ENCODE results near the gene LRIT3. TPM values are rescaled to one million over a fixed set of nuclear protein-coding genes. Genes with fewer than 3 reads are reported as not detected.
"Not testable (repeated sequence)": the region's sequence is repeated elsewhere in the genome, so short reads cannot be mapped to it uniquely, and the experiment has no call there.

LRIT3 gene
- total RNA-seq, 4 donors from 2014 or later = 0.62 TPM; not detected in 3

- ATAC-seq = no peak
- Histone ChIP-seq H3K4me1 (no peaks in the 10 kb centered on the region), H3K9me3 (no peaks in the 10 kb centered on the region), H3K27ac (no peak overlapping the region), H3K36me3 (no peaks in the 10 kb centered on the region), H3K4me3 (no peak overlapping the region), H3K27me3 (no peaks in the 10 kb centered on the region)
- WGBS, 2 donors (ENCODE audit: low coverage in 1 of 2) = 73 to 87% methylated on average over 2 to 3 of the region's 3 CpGs
- TF ChIP-seq POLR2AphosphoS5 (IDR thresholded peaks at IDR 0.05) (no peak), CTCF (IDR thresholded peaks at IDR 0.05) (no peak), EP300 (IDR thresholded peaks at IDR 0.05) (no peak), POLR2A (IDR thresholded peaks at IDR 0.05) (no peak)
Observed at GRCh38 chr4:109836985-109837384, 10.9 kb upstream of the LRIT3 start.

GRCh38 chr4:109846395-109847098, 1.4 kb upstream of the LRIT3 start:
- 51 to 60% methylated on average over 5 to 6 of the region's 6 CpGs for WGBS, 2 donors (ENCODE audit: low coverage in 1 of 2)
- no peak overlapping the region for H3K4me3 ChIP-seq
- H3K9me3 ChIP-seq = no peaks in the 10 kb centered on the region
- H3K27ac ChIP-seq = no peak overlapping the region
- H3K4me1 ChIP-seq = no peaks in the 10 kb centered on the region
- no peak for TF ChIP-seq EP300 (IDR thresholded peaks at IDR 0.05)
- TF ChIP-seq POLR2AphosphoS5 (IDR thresholded peaks at IDR 0.05) = no peak
- TF ChIP-seq CTCF (IDR thresholded peaks at IDR 0.05) = no peak
- TF ChIP-seq POLR2A (IDR thresholded peaks at IDR 0.05) = no peak
- H3K36me3 ChIP-seq = peaks cover 0 to 8% of the 10 kb centered on the region in 2 donors
- H3K27me3 ChIP-seq = no peaks in the 10 kb centered on the region
- no peak for ATAC-seq

- no peaks in the 10 kb centered on the region for H3K4me1 ChIP-seq
- TF ChIP-seq POLR2AphosphoS5 (IDR thresholded peaks at IDR 0.05) (no peak), EP300 (IDR thresholded peaks at IDR 0.05) (no peak), POLR2A (IDR thresholded peaks at IDR 0.05) (no peak), CTCF (IDR thresholded peaks at IDR 0.05) (no peak)
- no peak for ATAC-seq
- H3K4me3 ChIP-seq = no peak overlapping the region
- H3K9me3 ChIP-seq = no peaks in the 10 kb centered on the region
- no peak overlapping the region for H3K27ac ChIP-seq
- WGBS, 2 donors (ENCODE audit: low coverage in 1 of 2) = 69 to 74% methylated on average over 2 of the region's 2 CpGs
- H3K36me3 ChIP-seq = no peaks in the 10 kb centered on the region
- H3K27me3 ChIP-seq = no peaks in the 10 kb centered on the region
Observed at GRCh38 chr4:109848501-109848900, 594 bp downstream of the LRIT3 start.

GRCh38 chr4:109850601-109851000, 2.7 kb downstream of the LRIT3 start:
- ATAC-seq = no peak
- WGBS, 2 donors (ENCODE audit: low coverage in 1 of 2) = 75 to 78% methylated on average over 5 of the region's 5 CpGs
- Histone ChIP-seq H3K4me3 (no peak overlapping the region), H3K27ac (no peak overlapping the region), H3K36me3 (no peaks in the 10 kb centered on the region), H3K4me1 (no peaks in the 10 kb centered on the region), H3K9me3 (no peaks in the 10 kb centered on the region), H3K27me3 (no peaks in the 10 kb centered on the region)
- TF ChIP-seq EP300 (IDR thresholded peaks at IDR 0.05) (no peak), CTCF (IDR thresholded peaks at IDR 0.05) (no peak), POLR2A (IDR thresholded peaks at IDR 0.05) (no peak), POLR2AphosphoS5 (IDR thresholded peaks at IDR 0.05) (no peak)

GRCh38 chr4:109859426-109860300, 11.8 kb downstream of the LRIT3 start:
- ATAC-seq, H3K4me3 ChIP-seq, H3K36me3 ChIP-seq, H3K27ac ChIP-seq, H3K27me3 ChIP-seq, H3K9me3 ChIP-seq, H3K4me1 ChIP-seq: not testable (repeated sequence)
- WGBS, 2 donors (ENCODE audit: low coverage in 1 of 2) = 74 to 97% methylated on average over 2 to 4 of the region's 4 CpGs

All from gastroesophageal sphincter (tissue), 4 donors.